Inflammatory macrophage treated with lipopolysaccharide for 4 hours (primary cell): ENCODE measurements around the gene CGB1.
A peak's percentile ranks its signal among the peaks of the same experiment; 100 is the strongest.

Experiments
- DNase-seq: peaks from one replicate; pipeline ENCODE4 v3.0.0-alpha.2; 2020

Gene CGB1

GRCh38 chr19:49036815-49037214 is at the start of gene CGB1:
CGB1 (minus strand) TSS chr19:49036895; CDS start chr19:49036711, 184 bp downstream.
- peak; percentile 51 for DNase-seq

GRCh38 chr19:49086296-49086695 is 49.6 kb upstream of the CGB1 start:
- no peak for DNase-seq

GRCh38 chr19:49085868-49086232 is 49.2 kb upstream of the CGB1 start:
- DNase-seq = no peak

- peak; percentile 99 for DNase-seq
These were observed 48.5 kb upstream of the CGB1 start, which contains the start of gene SNRNP70 for GRCh38 chr19:49085020-49085867. SNRNP70 (plus strand) TSS chr19:49085451; CDS start chr19:49086415, 964 bp downstream.

GRCh38 chr19:49084206-49085019 is 47.7 kb upstream of the CGB1 start:
- DNase-seq = no peak

- no peak for DNase-seq
These were observed 44.6 kb upstream of the CGB1 start for GRCh38 chr19:49081273-49081672.

- DNase-seq = no peak
These were observed 43.7 kb upstream of the CGB1 start for GRCh38 chr19:49080392-49080791.

- DNase-seq = peak; percentile 33
These were observed 38.2 kb upstream of the CGB1 start for GRCh38 chr19:49074869-49075268.

- DNase-seq = peak; percentile 16
These were observed 37.1 kb upstream of the CGB1 start for GRCh38 chr19:49073514-49074378.

GRCh38 chr19:49071860-49072547 is 35.3 kb upstream of the CGB1 start:
- no peak for DNase-seq

- DNase-seq = no peak
These were observed 33.7 kb upstream of the CGB1 start for GRCh38 chr19:49070416-49070815.

- DNase-seq = no peak
These were observed 32.3 kb upstream of the CGB1 start for GRCh38 chr19:49069026-49069425.

- DNase-seq = no peak
These were observed 30.9 kb upstream of the CGB1 start for GRCh38 chr19:49067554-49067953.

- DNase-seq = no peak
These were observed 29.3 kb upstream of the CGB1 start for GRCh38 chr19:49065905-49066512.

GRCh38 chr19:49064768-49065611 is 28.3 kb upstream of the CGB1 start, which contains the start of gene NTF4:
NTF4 (minus strand) TSS chr19:49064818; CDS start chr19:49061997, 2,821 bp downstream.
- DNase-seq = no peak

GRCh38 chr19:49064029-49064629 is 27.4 kb upstream of the CGB1 start:
- no peak for DNase-seq

- DNase-seq = no peak
These were observed 24.8 kb upstream of the CGB1 start for GRCh38 chr19:49061445-49061844.

GRCh38 chr19:49061000-49061399 is 24.3 kb upstream of the CGB1 start:
- no peak for DNase-seq

- no peak for DNase-seq
These were observed 22.4 kb upstream of the CGB1 start for GRCh38 chr19:49059053-49059452.

GRCh38 chr19:49058562-49058961 is 21.9 kb upstream of the CGB1 start:
- DNase-seq = no peak
